Measurements from ENCODE around the gene ISX.
A peak's percentile ranks its signal among the peaks of the same experiment; 100 is the strongest.

ISX gene

DNA sequence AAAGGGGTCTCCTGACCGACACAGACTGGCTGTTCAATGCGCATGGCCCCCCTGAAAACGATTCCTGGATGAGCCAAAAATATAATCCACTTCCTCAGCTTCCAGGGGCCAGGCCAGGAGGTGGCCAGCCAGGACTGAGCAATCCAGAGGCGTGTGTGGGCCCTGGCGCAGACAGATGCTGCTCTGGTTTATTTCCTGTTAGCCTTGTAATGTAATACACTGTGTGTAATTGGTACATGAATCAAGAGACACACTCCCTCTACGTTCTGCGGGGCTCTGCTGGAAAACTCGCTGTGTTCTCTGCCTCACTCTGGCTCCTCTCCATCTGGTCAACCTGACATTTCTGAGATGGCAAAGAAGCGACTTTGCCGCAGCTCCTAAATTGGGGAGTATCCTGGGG, 26.3 kb upstream of the ISX start:
- no peak for TF ChIP-seq EZH2phosphoT487 (IDR thresholded peaks at IDR 0.05; ENCODE audit: borderline replicate concordance, low read length)
- Histone ChIP-seq H3K4me3 (ENCODE audit: low read length) (no peak overlapping the region), H3K9me3 (ENCODE audit: control insufficient read depth, insufficient read depth, low read length) (no peaks in the 10 kb centered on the region), H3K9me2 (replicated peaks; ENCODE audit: control insufficient read depth, low read length) (no peaks in the 10 kb centered on the region), H3K79me2 (ENCODE audit: control insufficient read depth, low read length) (no peaks in the 10 kb centered on the region), H3K27me3 (ENCODE audit: control insufficient read depth, low read length) (no peaks in the 10 kb centered on the region), H3K4me1 (ENCODE audit: control insufficient read depth, low read length) (peaks cover 17% of the 10 kb centered on the region), H3K4me2 (ENCODE audit: low read length) (no peak overlapping the region), H3K27ac (ENCODE audit: low read depth, low read length) (no peak overlapping the region), H4K20me1 (ENCODE audit: control insufficient read depth, insufficient read depth, low read depth, low read length) (no peaks in the 10 kb centered on the region), H3F3A (ENCODE audit: control insufficient read depth, insufficient read depth) (no peaks in the 10 kb centered on the region; the same call in 1 of the 2 replicates), H3K36me3 (ENCODE audit: control insufficient read depth, low read length) (no peaks in the 10 kb centered on the region)

DNA sequence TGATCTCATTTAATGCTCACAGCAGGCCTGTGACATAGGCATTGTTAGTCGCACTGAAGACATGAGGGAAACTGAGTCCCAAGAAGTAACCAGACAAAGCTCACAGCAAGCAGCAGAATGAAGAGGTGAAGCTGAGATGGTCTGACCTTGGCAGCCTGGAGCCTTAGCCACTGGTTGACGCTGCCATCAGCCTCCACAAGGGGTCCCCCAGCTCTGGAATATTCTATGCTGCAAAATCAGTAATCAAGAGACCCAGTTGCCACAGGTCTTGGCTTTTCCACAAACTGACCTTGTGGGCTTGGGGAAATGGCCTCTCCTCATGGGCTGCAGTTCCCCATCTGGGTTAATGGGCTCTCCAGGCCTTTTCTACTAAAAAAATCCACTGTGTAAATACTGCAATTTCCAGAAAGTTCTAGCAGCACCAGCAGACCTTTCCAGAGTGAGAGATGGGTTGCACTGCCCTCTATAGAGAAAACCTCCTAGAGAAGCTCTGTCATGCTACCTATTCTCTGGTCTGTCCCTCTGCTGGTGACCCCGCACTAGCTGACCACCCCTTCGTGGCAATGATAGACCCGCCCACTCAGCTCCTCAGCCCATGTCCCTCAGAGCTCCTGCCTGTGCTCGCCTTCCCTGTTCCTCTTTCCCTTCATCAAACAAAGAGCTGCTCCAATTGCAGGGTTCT, 22.6 kb upstream of the ISX start:
- no peaks in the 10 kb centered on the region for H3K27me3 ChIP-seq (ENCODE audit: control insufficient read depth, low read length)

DNA sequence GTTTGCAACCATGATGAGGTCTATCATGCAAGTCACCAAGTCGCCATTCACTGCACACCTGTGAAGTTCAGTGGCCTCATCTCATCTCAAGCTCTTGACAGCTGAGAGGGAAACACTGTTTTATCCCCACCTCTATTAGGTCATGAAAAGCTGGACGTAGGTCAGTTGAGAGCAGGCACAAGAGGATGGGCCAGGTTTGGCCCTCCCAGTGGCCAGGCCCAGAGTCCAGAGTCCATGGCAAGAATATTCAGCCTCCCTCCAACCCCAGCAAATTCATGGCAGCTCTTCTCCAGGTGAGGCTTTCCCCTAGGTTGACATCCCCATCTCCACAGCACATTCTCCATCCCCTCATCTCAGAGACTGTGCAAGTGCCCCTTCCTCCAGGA, 22.0 kb upstream of the ISX start:
- TF ChIP-seq, protein P1, sequence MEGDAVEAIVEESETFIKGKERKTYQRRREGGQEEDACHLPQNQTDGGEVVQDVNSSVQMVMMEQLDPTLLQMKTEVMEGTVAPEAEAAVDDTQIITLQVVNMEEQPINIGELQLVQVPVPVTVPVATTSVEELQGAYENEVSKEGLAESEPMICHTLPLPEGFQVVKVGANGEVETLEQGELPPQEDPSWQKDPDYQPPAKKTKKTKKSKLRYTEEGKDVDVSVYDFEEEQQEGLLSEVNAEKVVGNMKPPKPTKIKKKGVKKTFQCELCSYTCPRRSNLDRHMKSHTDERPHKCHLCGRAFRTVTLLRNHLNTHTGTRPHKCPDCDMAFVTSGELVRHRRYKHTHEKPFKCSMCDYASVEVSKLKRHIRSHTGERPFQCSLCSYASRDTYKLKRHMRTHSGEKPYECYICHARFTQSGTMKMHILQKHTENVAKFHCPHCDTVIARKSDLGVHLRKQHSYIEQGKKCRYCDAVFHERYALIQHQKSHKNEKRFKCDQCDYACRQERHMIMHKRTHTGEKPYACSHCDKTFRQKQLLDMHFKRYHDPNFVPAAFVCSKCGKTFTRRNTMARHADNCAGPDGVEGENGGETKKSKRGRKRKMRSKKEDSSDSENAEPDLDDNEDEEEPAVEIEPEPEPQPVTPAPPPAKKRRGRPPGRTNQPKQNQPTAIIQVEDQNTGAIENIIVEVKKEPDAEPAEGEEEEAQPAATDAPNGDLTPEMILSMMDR (IDR thresholded peaks at IDR 0.05; ENCODE audit: low read depth, low read length, poor library complexity, severe bottlenecking): no peak
- TF ChIP-seq EZH2phosphoT487 (IDR thresholded peaks at IDR 0.05; ENCODE audit: borderline replicate concordance, low read length): no peak
- H3K4me2 ChIP-seq (ENCODE audit: low read length): peak overlapping the region; percentile 70
- H3K27ac ChIP-seq (ENCODE audit: low read depth, low read length): peak overlapping the region; percentile 91
- H3F3A ChIP-seq (ENCODE audit: control insufficient read depth, insufficient read depth): peaks cover 22% of the 10 kb centered on the region
- H4K20me1 ChIP-seq (ENCODE audit: control insufficient read depth, insufficient read depth, low read depth, low read length): no peaks in the 10 kb centered on the region
- peaks cover 58% of the 10 kb centered on the region for H3K4me1 ChIP-seq (ENCODE audit: control insufficient read depth, low read length)
- H3K79me2 ChIP-seq (ENCODE audit: control insufficient read depth, low read length): no peaks in the 10 kb centered on the region
- no peaks in the 10 kb centered on the region for H3K27me3 ChIP-seq (ENCODE audit: control insufficient read depth, low read length)
- no peaks in the 10 kb centered on the region for H3K36me3 ChIP-seq (ENCODE audit: control insufficient read depth, low read length)
- no peak overlapping the region; the same call in 1 of the 2 replicates for H3K4me3 ChIP-seq (ENCODE audit: low read length)
- no peaks in the 10 kb centered on the region for H3K9me2 ChIP-seq (replicated peaks; ENCODE audit: control insufficient read depth, low read length)
- H3K9me3 ChIP-seq (ENCODE audit: control insufficient read depth, insufficient read depth, low read length): no peaks in the 10 kb centered on the region

More for the DNA sequence above, 22.6 kb upstream of the ISX start:
- H3K9me3 ChIP-seq (ENCODE audit: control insufficient read depth, insufficient read depth, low read length): no peaks in the 10 kb centered on the region
- TF ChIP-seq EZH2phosphoT487 (IDR thresholded peaks at IDR 0.05; ENCODE audit: borderline replicate concordance, low read length): no peak
- TF ChIP-seq, protein P1 (IDR thresholded peaks at IDR 0.05; ENCODE audit: low read depth, low read length, poor library complexity, severe bottlenecking): peak; percentile 76
- peaks cover 55% of the 10 kb centered on the region for H3K4me1 ChIP-seq (ENCODE audit: control insufficient read depth, low read length)
- H3K4me2 ChIP-seq (ENCODE audit: low read length): peak overlapping the region; percentile 70
- no peaks in the 10 kb centered on the region for H3K79me2 ChIP-seq (ENCODE audit: control insufficient read depth, low read length)
- no peak overlapping the region for H3K4me3 ChIP-seq (ENCODE audit: low read length)
- no peaks in the 10 kb centered on the region for H3K36me3 ChIP-seq (ENCODE audit: control insufficient read depth, low read length)
- peaks cover 22% of the 10 kb centered on the region for H3F3A ChIP-seq (ENCODE audit: control insufficient read depth, insufficient read depth)
- peak overlapping the region; percentile 91 for H3K27ac ChIP-seq (ENCODE audit: low read depth, low read length)
- no peaks in the 10 kb centered on the region for H4K20me1 ChIP-seq (ENCODE audit: control insufficient read depth, insufficient read depth, low read depth, low read length)
- no peaks in the 10 kb centered on the region for H3K9me2 ChIP-seq (replicated peaks; ENCODE audit: control insufficient read depth, low read length)

DNA sequence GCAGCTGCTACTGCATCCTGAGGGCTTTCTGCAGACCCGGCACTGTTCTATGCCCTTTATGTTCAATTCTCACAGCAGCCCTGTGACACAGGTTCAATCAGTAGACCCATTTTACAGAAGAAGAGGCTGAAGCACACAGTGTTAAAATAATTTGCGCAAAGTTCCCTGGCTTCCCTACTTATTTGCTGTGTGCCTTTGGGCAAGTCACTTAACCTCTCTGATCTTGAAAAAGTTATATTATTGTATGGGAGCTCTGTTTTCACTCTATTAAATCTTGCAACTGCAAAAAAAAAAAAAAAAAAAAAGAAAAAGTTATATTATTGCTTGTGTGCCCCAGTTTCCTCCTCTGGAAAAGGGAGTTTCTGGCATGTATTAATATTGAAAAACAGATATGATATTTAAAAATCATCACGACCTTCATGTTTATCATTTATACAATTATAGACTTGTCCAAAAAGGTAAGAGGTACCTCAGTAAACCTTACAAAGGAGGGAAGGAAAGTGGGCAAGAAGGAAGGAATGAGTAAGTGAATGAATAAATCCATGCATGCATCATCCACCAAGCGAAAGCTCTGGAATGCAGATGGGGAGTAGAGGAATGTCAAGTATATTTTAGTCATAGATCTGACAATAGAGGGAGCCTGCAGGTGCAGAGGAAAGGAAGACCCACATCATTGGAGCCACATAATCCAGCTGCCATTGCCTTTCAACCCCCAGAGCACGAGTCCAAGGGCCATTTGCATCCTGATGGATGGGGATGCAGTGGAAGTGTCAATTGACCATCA, 21.2 kb upstream of the ISX start:
- Histone ChIP-seq H3K27ac (ENCODE audit: low read depth, low read length) (peak overlapping the region; percentile 91), H3F3A (ENCODE audit: control insufficient read depth, insufficient read depth) (peaks cover 22% of the 10 kb centered on the region), H3K9me3 (ENCODE audit: control insufficient read depth, insufficient read depth, low read length) (no peaks in the 10 kb centered on the region), H3K27me3 (ENCODE audit: control insufficient read depth, low read length) (no peaks in the 10 kb centered on the region), H3K79me2 (ENCODE audit: control insufficient read depth, low read length) (no peaks in the 10 kb centered on the region), H3K4me2 (ENCODE audit: low read length) (peak overlapping the region; percentile 70), H4K20me1 (ENCODE audit: control insufficient read depth, insufficient read depth, low read depth, low read length) (no peaks in the 10 kb centered on the region), H3K4me3 (ENCODE audit: low read length) (peak overlapping the region; percentile 62), H3K4me1 (ENCODE audit: control insufficient read depth, low read length) (peaks cover 58% of the 10 kb centered on the region), H3K9me2 (replicated peaks; ENCODE audit: control insufficient read depth, low read length) (no peaks in the 10 kb centered on the region), H3K36me3 (ENCODE audit: control insufficient read depth, low read length) (no peaks in the 10 kb centered on the region)
- no peak for TF ChIP-seq EZH2phosphoT487 (IDR thresholded peaks at IDR 0.05; ENCODE audit: borderline replicate concordance, low read length)
- TF ChIP-seq, protein P1 (IDR thresholded peaks at IDR 0.05; ENCODE audit: low read depth, low read length, poor library complexity, severe bottlenecking): no peak

All from DOHH2 (cell line).